ENCODE measurements around the gene GLIPR1L2. TPM values are rescaled to one million over a fixed set of nuclear protein-coding genes. Genes with fewer than 3 reads are reported as not detected.

Gene GLIPR1L2
- total and polyA plus RNA-seq, 2 of the 8 experiments (the other 6 are each of a cell fraction or from before 2014, with no cell fraction given), result 0.09 TPM; not detected in 1

- H3K4ac ChIP-seq (replicated peaks; ENCODE audit: insufficient read length, low read depth, low read length), result no peak overlapping the region
- H2BK12ac ChIP-seq (ENCODE audit: low read depth, low read length), result no peak overlapping the region
- H2AK5ac ChIP-seq (ENCODE audit: low read depth, low read length), result no peak overlapping the region
- no peak overlapping the region for H2BK5ac ChIP-seq (ENCODE audit: low read depth, low read length)
- no peaks in the 10 kb centered on the region for H3K36me3 ChIP-seq (ENCODE audit: control insufficient read depth in 2 of 4, insufficient read depth in 4 of 4, low read length in 3 of 4)
- H3K27ac ChIP-seq (ENCODE audit: low read depth, low read length), result no peak overlapping the region
- H3K27me3 ChIP-seq (replicated peaks in 1 of 4; ENCODE audit: control insufficient read depth in 3 of 4, extremely low read depth in 1 of 4, insufficient read depth in 3 of 4, low read length in 3 of 4), result no peaks in the 10 kb centered on the region
- H3K79me2 ChIP-seq (ENCODE audit: control insufficient read depth in 1 of 2, insufficient read depth in 2 of 2, low read length in 2 of 2), result no peaks in the 10 kb centered on the region
- no peaks in the 10 kb centered on the region for H3K9me3 ChIP-seq (ENCODE audit: insufficient read depth in 2 of 2, low read depth in 1 of 2, low read length in 1 of 2)
- H4K20me1 ChIP-seq (replicated peaks in 1 of 2; ENCODE audit: control insufficient read depth in 1 of 2, insufficient read depth in 2 of 2, low read length in 2 of 2), result no peaks in the 10 kb centered on the region
- no peak overlapping the region for H4K91ac ChIP-seq (replicated peaks; ENCODE audit: insufficient read length, low read length)
- H3K56ac ChIP-seq (replicated peaks; ENCODE audit: insufficient read length, low read depth, low read length), result no peak overlapping the region
- no peak overlapping the region for H3K4me2 ChIP-seq (ENCODE audit: insufficient read depth in 1 of 2, low read depth in 2 of 2, low read length in 2 of 2)
- ChIA-PET POLR2A (ENCODE audit: partially characterized antibody) (no interaction called here), CTCF (ENCODE audit: partially characterized antibody) (interaction anchor here (1.1 to 1.8 kb wide), 2 partner anchors 24 to 90 kb away, joined by 4 to 5 read pairs; no protein-coding TSS in a partner anchor)
- peak overlapping the region; percentile 42; the same call in 1 of the 2 replicates for H2AFZ ChIP-seq (ENCODE audit: low read length)
- DNase-seq (ENCODE audit: low read depth in 1 of 2, low spot score in 2 of 2), result no peak
- H2BK120ac ChIP-seq (replicated peaks; ENCODE audit: low read depth, low read length), result no peak overlapping the region
- no peak overlapping the region for H3K23ac ChIP-seq (ENCODE audit: insufficient read length)
- peaks cover 0 to 8% (median 5%) of the 10 kb centered on the region in 4 experiments; a peak in 5 of 7 replicates for H3K4me1 ChIP-seq (replicated peaks in 1 of 4; ENCODE audit: control insufficient read depth in 3 of 4, insufficient read depth in 4 of 4, low read length in 3 of 4)
- no peak overlapping the region for H2BK20ac ChIP-seq (ENCODE audit: low read length)
- no peak for FAIRE-seq
- no peak overlapping the region for H3K9ac ChIP-seq (replicated peaks in 1 of 4; ENCODE audit: extremely low read depth in 1 of 4, low read depth in 3 of 4, low read length in 3 of 4)
- no peak overlapping the region for H4K8ac ChIP-seq (ENCODE audit: extremely low read depth, insufficient read depth, low read length)
- WGBS, 2 experiments (ENCODE audit: extremely low coverage in 1 of 2, insufficient coverage in 1 of 2, insufficient read length in 1 of 2, insufficient replicate concordance in 2 of 2, low coverage in 1 of 2, low lambda C conversion rate in 2 of 2, missing lambda C conversion rate in 1 of 2), result 86% methylated on average over 5 of the region's 5 CpGs; no CpG with 5 or more reads in 1 of the 2 experiments
- H3K18ac ChIP-seq (ENCODE audit: extremely low read depth, low read length), result no peak overlapping the region
- no peak overlapping the region for H3K14ac ChIP-seq (ENCODE audit: insufficient read length)
- H3K23me2 ChIP-seq (ENCODE audit: low read depth, low read length), result no peaks in the 10 kb centered on the region
- H2BK15ac ChIP-seq (ENCODE audit: low read length), result no peak overlapping the region
- H3K4me3 ChIP-seq (ENCODE audit: extremely low read depth in 1 of 4, insufficient read depth in 2 of 4, low read depth in 3 of 4, low read length in 4 of 4), result no peak overlapping the region
- no peaks in the 10 kb centered on the region for H3K79me1 ChIP-seq (ENCODE audit: low read depth, low read length)
- H4K5ac ChIP-seq (ENCODE audit: insufficient read length, low read depth, low read length), result no peak overlapping the region
- no peak for TF ChIP-seq POLR2A (IDR thresholded peaks at IDR 0.05; ENCODE audit: control extremely low read depth in 1 of 2, low read depth in 2 of 2, low read length in 2 of 2)
- TF ChIP-seq, protein P1, sequence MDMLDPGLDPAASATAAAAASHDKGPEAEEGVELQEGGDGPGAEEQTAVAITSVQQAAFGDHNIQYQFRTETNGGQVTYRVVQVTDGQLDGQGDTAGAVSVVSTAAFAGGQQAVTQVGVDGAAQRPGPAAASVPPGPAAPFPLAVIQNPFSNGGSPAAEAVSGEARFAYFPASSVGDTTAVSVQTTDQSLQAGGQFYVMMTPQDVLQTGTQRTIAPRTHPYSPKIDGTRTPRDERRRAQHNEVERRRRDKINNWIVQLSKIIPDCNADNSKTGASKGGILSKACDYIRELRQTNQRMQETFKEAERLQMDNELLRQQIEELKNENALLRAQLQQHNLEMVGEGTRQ (IDR thresholded peaks at IDR 0.05; ENCODE audit: low read length), result no peak
- TF ChIP-seq SIRT6 (IDR thresholded peaks at IDR 0.05; ENCODE audit: low read length), result no peak
Measured at GRCh38 chr12:75481013-75481705, 90.3 kb downstream of the GLIPR1L2 start.

All from H1 (cell line).